ENCODE data around the gene TRPM1. TPM values are rescaled to one million over a fixed set of nuclear protein-coding genes. Genes with fewer than 3 reads are reported as not detected.
A peak's percentile ranks its signal among the peaks of the same experiment; 100 is the strongest.

TRPM1 gene
- total RNA-seq, 2 experiments from 2014 or later = not detected

GRCh38 chr15:31147944-31148296, 46.4 kb upstream of the TRPM1 start:
- H3K9me2 ChIP-seq (ENCODE audit: insufficient read depth, low read length) = no peaks in the 10 kb centered on the region
- no peak for DNase-seq (ENCODE audit: low spot score)
- H3K9me3 ChIP-seq (ENCODE audit: low read length) = no peaks in the 10 kb centered on the region
- no peaks in the 10 kb centered on the region for H3K79me2 ChIP-seq (ENCODE audit: insufficient read depth, low read depth, low read length)
- no TSS peak for BruUV-seq (replicated peaks)
- H2AFZ ChIP-seq (ENCODE audit: low read length) = no peak overlapping the region
- ChIA-PET POLR2A (no interaction called here), CTCF (ENCODE audit: unreplicated experiment) (no interaction called here)
- TF ChIP-seq CTCF (conservative IDR thresholded peaks at IDR 0.05; ENCODE audit: low read length) (no peak), EZH2phosphoT487 (IDR thresholded peaks at IDR 0.05; ENCODE audit: borderline replicate concordance, low read depth, low read length) (no peak)
- H3K36me3 ChIP-seq (ENCODE audit: insufficient read depth, low read length) = no peaks in the 10 kb centered on the region
- no peaks in the 10 kb centered on the region for H3K4me1 ChIP-seq (ENCODE audit: insufficient read depth, low read length, poor library complexity, severe bottlenecking)
- no peak overlapping the region for H3K27ac ChIP-seq (ENCODE audit: low read depth, low read length, poor library complexity, severe bottlenecking)
- H4K20me1 ChIP-seq (ENCODE audit: insufficient read depth, low read length) = no peaks in the 10 kb centered on the region
- no peak overlapping the region for H3K4me2 ChIP-seq (ENCODE audit: low read length)
- intact Hi-C loops (cut with micrococcal nuclease; ENCODE audit: unreplicated experiment) = no loop called here
- no peak overlapping the region for H3K4me3 ChIP-seq (ENCODE audit: low read depth, low read length, poor library complexity, severe bottlenecking)

GRCh38 chr15:31147456-31147855, 45.9 kb upstream of the TRPM1 start:
- no peak overlapping the region for H3K4me2 ChIP-seq (ENCODE audit: low read length)
- H3K36me3 ChIP-seq (ENCODE audit: insufficient read depth, low read length) = no peaks in the 10 kb centered on the region
- H3K9me2 ChIP-seq (ENCODE audit: insufficient read depth, low read length) = no peaks in the 10 kb centered on the region
- no peaks in the 10 kb centered on the region for H3K79me2 ChIP-seq (ENCODE audit: insufficient read depth, low read depth, low read length)
- no peaks in the 10 kb centered on the region for H4K20me1 ChIP-seq (ENCODE audit: insufficient read depth, low read length)
- POLR2A ChIA-PET = no interaction called here
- no peaks in the 10 kb centered on the region for H3K4me1 ChIP-seq (ENCODE audit: insufficient read depth, low read length, poor library complexity, severe bottlenecking)
- BruUV-seq (replicated peaks) = no TSS peak
- no peak for DNase-seq (ENCODE audit: low spot score)
- H3K4me3 ChIP-seq (ENCODE audit: low read depth, low read length, poor library complexity, severe bottlenecking) = no peak overlapping the region
- CTCF ChIA-PET (ENCODE audit: unreplicated experiment) = no interaction called here
- TF ChIP-seq EZH2phosphoT487 (IDR thresholded peaks at IDR 0.05; ENCODE audit: borderline replicate concordance, low read depth, low read length) = no peak
- no peak for TF ChIP-seq CTCF (conservative IDR thresholded peaks at IDR 0.05; ENCODE audit: low read length)
- no peaks in the 10 kb centered on the region for H3K9me3 ChIP-seq (ENCODE audit: low read length)
- H2AFZ ChIP-seq (ENCODE audit: low read length) = no peak overlapping the region
- H3K27ac ChIP-seq (ENCODE audit: low read depth, low read length, poor library complexity, severe bottlenecking) = no peak overlapping the region
- intact Hi-C loops (cut with micrococcal nuclease; ENCODE audit: unreplicated experiment) = no loop called here

- BruUV-seq (replicated peaks) = no TSS peak
- peak; percentile 58 for TF ChIP-seq CTCF (conservative IDR thresholded peaks at IDR 0.05; ENCODE audit: low read length)
- no peak for TF ChIP-seq EZH2phosphoT487 (IDR thresholded peaks at IDR 0.05; ENCODE audit: borderline replicate concordance, low read depth, low read length)
Measured at GRCh38 chr15:31145271-31145911, 43.9 kb upstream of the TRPM1 start.

More at GRCh38 chr15:31145271-31145911, 43.9 kb upstream of the TRPM1 start:
- Histone ChIP-seq H3K9me2 (ENCODE audit: insufficient read depth, low read length) (no peaks in the 10 kb centered on the region), H3K9me3 (ENCODE audit: low read length) (no peaks in the 10 kb centered on the region), H3K4me1 (ENCODE audit: insufficient read depth, low read length, poor library complexity, severe bottlenecking) (no peaks in the 10 kb centered on the region), H3K4me3 (ENCODE audit: low read depth, low read length, poor library complexity, severe bottlenecking) (no peak overlapping the region), H3K27ac (ENCODE audit: low read depth, low read length, poor library complexity, severe bottlenecking) (no peak overlapping the region), H3K4me2 (ENCODE audit: low read length) (no peak overlapping the region), H2AFZ (ENCODE audit: low read length) (no peak overlapping the region), H4K20me1 (ENCODE audit: insufficient read depth, low read length) (no peaks in the 10 kb centered on the region), H3K79me2 (ENCODE audit: insufficient read depth, low read depth, low read length) (no peaks in the 10 kb centered on the region), H3K36me3 (ENCODE audit: insufficient read depth, low read length) (no peaks in the 10 kb centered on the region)
- intact Hi-C loops (cut with micrococcal nuclease; ENCODE audit: unreplicated experiment) = no loop called here
- ChIA-PET POLR2A (interaction anchor here (0.7 kb wide), 1 partner anchor 12 kb away, joined by 3 read pairs; no protein-coding TSS in a partner anchor), CTCF (ENCODE audit: unreplicated experiment) (no interaction called here)
- DNase-seq (ENCODE audit: low spot score) = no peak

Data from OCI-LY7 (cell line).